ACHN (cell line): ENCODE data around the gene IRX4.

Source experiments
- DNase-seq: peaks from one replicate; pipeline ENCODE4 v3.0.0-alpha.2; 2015
- in situ Hi-C: cut with HindIII; loops from 2 replicates; pipeline ENCODE4 v1.10.0; 2017; ENCODE audit warnings: low sequenced_read_pairs, low pct_ligation_motif_present, low pct_unique_long_range_greater_than_20kb

Gene IRX4

GRCh38 chr5:1833264-1834021 is 49.3 kb downstream of the IRX4 start:
- in situ Hi-C loops: no loop called here
- DNase-seq: no peak

GRCh38 chr5:1832511-1833250 is 50.0 kb downstream of the IRX4 start:
- DNase-seq: no peak
- in situ Hi-C loops: no loop called here

GRCh38 chr5:1831677-1832313 is 50.9 kb downstream of the IRX4 start:
- in situ Hi-C loops: no loop called here
- no peak for DNase-seq

- no peak for DNase-seq
- in situ Hi-C loops: no loop called here
Observed at GRCh38 chr5:1831257-1831656, 51.5 kb downstream of the IRX4 start.

- in situ Hi-C loops: no loop called here
- DNase-seq: no peak
Observed at GRCh38 chr5:1830571-1831228, 52.0 kb downstream of the IRX4 start.

GRCh38 chr5:1827886-1828397 is 54.8 kb downstream of the IRX4 start:
- in situ Hi-C loops: no loop called here
- DNase-seq: no peak
